Measurements from ENCODE around the gene ZNF785.

Gene ZNF785

GRCh38 chr16:30609002-30609925, 23.8 kb upstream of the ZNF785 start:
- Histone ChIP-seq H3K79me2 (peaks cover 4% of the 10 kb centered on the region), H3K4me1 (no peaks in the 10 kb centered on the region)

GRCh38 chr16:30606004-30606403, 20.5 kb upstream of the ZNF785 start:
- TF ChIP-seq CTCF (IDR thresholded peaks at IDR 0.05) = no peak
- Histone ChIP-seq H3K4me1 (no peaks in the 10 kb centered on the region), H3K36me3 (ENCODE audit: control insufficient read depth, insufficient read depth, low read length) (no peaks in the 10 kb centered on the region)

More at GRCh38 chr16:30609002-30609925, 23.8 kb upstream of the ZNF785 start:
- Histone ChIP-seq H3K27me3 (ENCODE audit: control insufficient read depth, insufficient read depth, low read length) (no peaks in the 10 kb centered on the region), H3K36me3 (ENCODE audit: control insufficient read depth, insufficient read depth, low read length) (no peaks in the 10 kb centered on the region), H3K4me2 (ENCODE audit: low read length) (peak overlapping the region; percentile 85), H3K9ac (peak overlapping the region; percentile 99), H2AFZ (peak overlapping the region; percentile 100), H3K27ac (peak overlapping the region; percentile 100), H3K4me3 (ENCODE audit: low read depth, low read length) (peak overlapping the region; percentile 87), H3K9me3 (ENCODE audit: control insufficient read depth, low read length) (no peaks in the 10 kb centered on the region)
- TF ChIP-seq CTCF (IDR thresholded peaks at IDR 0.05) = no peak

GRCh38 chr16:30605158-30605557, 19.7 kb upstream of the ZNF785 start:
- no peaks in the 10 kb centered on the region for H3K36me3 ChIP-seq (ENCODE audit: control insufficient read depth, insufficient read depth, low read length)
- H3K4me1 ChIP-seq = no peaks in the 10 kb centered on the region
- no peak overlapping the region for H3K27ac ChIP-seq
- peaks cover 4% of the 10 kb centered on the region for H3K79me2 ChIP-seq
- no peak for TF ChIP-seq CTCF (IDR thresholded peaks at IDR 0.05)
- no peak overlapping the region for H2AFZ ChIP-seq
- no peaks in the 10 kb centered on the region for H3K9me3 ChIP-seq (ENCODE audit: control insufficient read depth, low read length)
- no peak overlapping the region for H3K9ac ChIP-seq
- H3K4me3 ChIP-seq (ENCODE audit: low read depth, low read length) = no peak overlapping the region
- no peak overlapping the region for H3K4me2 ChIP-seq (ENCODE audit: low read length)
- H3K27me3 ChIP-seq (ENCODE audit: control insufficient read depth, insufficient read depth, low read length) = no peaks in the 10 kb centered on the region

More at GRCh38 chr16:30606004-30606403, 20.5 kb upstream of the ZNF785 start:
- Histone ChIP-seq H3K27ac (no peak overlapping the region), H3K9me3 (ENCODE audit: control insufficient read depth, low read length) (no peaks in the 10 kb centered on the region), H3K4me3 (ENCODE audit: low read depth, low read length) (no peak overlapping the region), H3K79me2 (peaks cover 4% of the 10 kb centered on the region), H3K27me3 (ENCODE audit: control insufficient read depth, insufficient read depth, low read length) (no peaks in the 10 kb centered on the region), H3K4me2 (ENCODE audit: low read length) (no peak overlapping the region), H3K9ac (no peak overlapping the region), H2AFZ (no peak overlapping the region)

GRCh38 chr16:30604316-30604947, 18.9 kb upstream of the ZNF785 start:
- no peak for TF ChIP-seq CTCF (IDR thresholded peaks at IDR 0.05)
- Histone ChIP-seq H3K79me2 (peaks cover 4% of the 10 kb centered on the region), H3K36me3 (ENCODE audit: control insufficient read depth, insufficient read depth, low read length) (no peaks in the 10 kb centered on the region), H3K9me3 (ENCODE audit: control insufficient read depth, low read length) (no peaks in the 10 kb centered on the region), H3K27me3 (ENCODE audit: control insufficient read depth, insufficient read depth, low read length) (no peaks in the 10 kb centered on the region), H2AFZ (no peak overlapping the region), H3K27ac (no peak overlapping the region), H3K9ac (no peak overlapping the region), H3K4me2 (ENCODE audit: low read length) (no peak overlapping the region), H3K4me3 (ENCODE audit: low read depth, low read length) (no peak overlapping the region), H3K4me1 (no peaks in the 10 kb centered on the region)

Measured in parathyroid adenoma (tissue), 2 donors.